Gastrocnemius medialis (tissue), 4 donors: ENCODE results near the gene RMDN2.

ENCODE experiments used
- CTCF ChIP-seq, 5 experiments: fragments of 450-650 bp in 3 of 5; fragments of 200-600 bp in 2 of 5; sonication (generic) in 2 of 5; IDR thresholded peaks in 4 of 5; conservative IDR thresholded peaks in 1 of 5; 1 replicate in 4 of 5; 2 replicates in 1 of 5; pipeline ENCODE4 v1.5.1; 2016 to 2019; ENCODE audit warnings: antibody characterized with exemption in 5 of 5, mild to moderate bottlenecking in 3 of 5, moderate library complexity in 3 of 5
- POLR2A ChIP-seq, 2 donors: fragments of 450-650 bp; IDR thresholded peaks; one replicate each; pipeline ENCODE4 v1.6.1; 2017; ENCODE audit warnings: antibody characterized with exemption in 2 of 2, mild to moderate bottlenecking in 2 of 2, moderate library complexity in 2 of 2

GRCh38 chr2:37883518-37883917, 41.6 kb upstream of the RMDN2 start:
- TF ChIP-seq CTCF (IDR thresholded peaks at IDR 0.05 in 4 of 5, conservative IDR thresholded peaks at IDR 0.05 in 1 of 5): no peak
- no peak for TF ChIP-seq POLR2A (IDR thresholded peaks at IDR 0.05)
